ENCODE measurements around the gene NOL7. TPM values are rescaled to one million over a fixed set of nuclear protein-coding genes. Genes with fewer than 3 reads are reported as not detected.
A peak's percentile ranks its signal among the peaks of the same experiment; 100 is the strongest.

Gene NOL7
- total RNA-seq, 2 donors from 2014 or later, result 47.8 to 52.9 TPM

GRCh38 chr6:13667655-13668054 lies 52.5 kb downstream of the NOL7 start:
- H3K9me3 Mint-ChIP-seq, result peaks cover 21% of the 10 kb centered on the region
- no peak for TF ChIP-seq CTCF (conservative IDR thresholded peaks at IDR 0.05)
- no peak for DNase-seq
- no peak overlapping the region for H3K4me3 ChIP-seq (ENCODE audit: low read length)
- no peaks in the 10 kb centered on the region for H3K4me1 ChIP-seq (ENCODE audit: control insufficient read depth, insufficient read depth, low read length)
- no peaks in the 10 kb centered on the region for H3K27me3 ChIP-seq (ENCODE audit: control insufficient read depth, insufficient read depth, low read length, poor library complexity, severe bottlenecking)
- no peak overlapping the region for H3K4me3 Mint-ChIP-seq
- WGBS, 2 experiments (ENCODE audit: insufficient coverage in 1 of 2, insufficient read length in 1 of 2), result 90% methylated on average over 2 of the region's 2 CpGs; no CpG with 5 or more reads in 1 of the 2 experiments
- H3K27me3 Mint-ChIP-seq (ENCODE audit: insufficient read depth), result no peaks in the 10 kb centered on the region
- H3K27ac Mint-ChIP-seq, result no peak overlapping the region
- H3K9me3 ChIP-seq (ENCODE audit: control insufficient read depth, low read length), result peaks cover 23% of the 10 kb centered on the region
- no peak overlapping the region for H3K27ac ChIP-seq (ENCODE audit: low read depth, low read length)
- no peak overlapping the region for H3K9ac ChIP-seq (ENCODE audit: extremely low read depth, low read length, poor library complexity, severe bottlenecking)
- H3K36me3 Mint-ChIP-seq (ENCODE audit: low read depth), result peaks cover 14% of the 10 kb centered on the region
- peaks cover 32% of the 10 kb centered on the region for H3K4me1 Mint-ChIP-seq
- peaks cover 4% of the 10 kb centered on the region for H3K36me3 ChIP-seq (ENCODE audit: control insufficient read depth, insufficient read depth, low read length)

- no peak for DNase-seq
- peaks cover 35% of the 10 kb centered on the region for H3K4me1 Mint-ChIP-seq
- H3K36me3 Mint-ChIP-seq (ENCODE audit: low read depth), result peaks cover 14% of the 10 kb centered on the region
- 94 to 100% methylated on average over 1 to 2 of the region's 2 CpGs for WGBS, 2 experiments (ENCODE audit: insufficient coverage in 1 of 2, insufficient read length in 1 of 2)
- Histone ChIP-seq H3K9ac (ENCODE audit: extremely low read depth, low read length, poor library complexity, severe bottlenecking) (no peak overlapping the region), H3K9me3 (ENCODE audit: control insufficient read depth, low read length) (peaks cover 23% of the 10 kb centered on the region), H3K27me3 (ENCODE audit: control insufficient read depth, insufficient read depth, low read length, poor library complexity, severe bottlenecking) (no peaks in the 10 kb centered on the region), H3K36me3 (ENCODE audit: control insufficient read depth, insufficient read depth, low read length) (peaks cover 4% of the 10 kb centered on the region), H3K4me3 (ENCODE audit: low read length) (no peak overlapping the region), H3K27ac (ENCODE audit: low read depth, low read length) (no peak overlapping the region), H3K4me1 (ENCODE audit: control insufficient read depth, insufficient read depth, low read length) (no peaks in the 10 kb centered on the region)
- H3K4me3 Mint-ChIP-seq, result no peak overlapping the region
- H3K27me3 Mint-ChIP-seq (ENCODE audit: insufficient read depth), result no peaks in the 10 kb centered on the region
- no peak overlapping the region for H3K27ac Mint-ChIP-seq
- peaks cover 21% of the 10 kb centered on the region for H3K9me3 Mint-ChIP-seq
- no peak for TF ChIP-seq CTCF (conservative IDR thresholded peaks at IDR 0.05)
Observed at GRCh38 chr6:13668291-13668928, 53.3 kb downstream of the NOL7 start.

- Histone ChIP-seq H3K36me3 (ENCODE audit: control insufficient read depth, insufficient read depth, low read length) (peaks cover 4% of the 10 kb centered on the region), H3K9ac (ENCODE audit: extremely low read depth, low read length, poor library complexity, severe bottlenecking) (no peak overlapping the region), H3K9me3 (ENCODE audit: control insufficient read depth, low read length) (peaks cover 23% of the 10 kb centered on the region), H3K27ac (ENCODE audit: low read depth, low read length) (no peak overlapping the region), H3K4me1 (ENCODE audit: control insufficient read depth, insufficient read depth, low read length) (no peaks in the 10 kb centered on the region), H3K27me3 (ENCODE audit: control insufficient read depth, insufficient read depth, low read length, poor library complexity, severe bottlenecking) (no peaks in the 10 kb centered on the region), H3K4me3 (ENCODE audit: low read length) (no peak overlapping the region)
- Mint-ChIP-seq H3K27me3 (ENCODE audit: insufficient read depth) (no peaks in the 10 kb centered on the region), H3K36me3 (ENCODE audit: low read depth) (peaks cover 14% of the 10 kb centered on the region), H3K9me3 (peaks cover 21% of the 10 kb centered on the region), H3K4me1 (peaks cover 28% of the 10 kb centered on the region), H3K27ac (peak overlapping the region; percentile 58), H3K4me3 (no peak overlapping the region)
- TF ChIP-seq CTCF (conservative IDR thresholded peaks at IDR 0.05), result no peak
- 89 to 95% methylated on average over 5 of the region's 5 CpGs for WGBS, 2 experiments (ENCODE audit: insufficient coverage in 1 of 2, insufficient read length in 1 of 2)
- DNase-seq, result no peak
Observed at GRCh38 chr6:13669476-13669875, 54.3 kb downstream of the NOL7 start.

Other genes with a start within 250 kb of the NOL7 start
- 1 to 10 TPM in 1 of 2 donors, under 1 TPM in 1; 0.71 to 1.9 TPM for gene GFOD1, start 127.7 kb upstream of the NOL7 start, total RNA-seq
- 10 to 100 TPM; 12.1 to 19.0 TPM for gene SIRT5, start 40.7 kb upstream of the NOL7 start, total RNA-seq
- gene RANBP9, start 96.5 kb downstream of the NOL7 start, total RNA-seq, result 10 to 100 TPM; 43.7 to 45.4 TPM
- gene MCUR1, start 199.2 kb downstream of the NOL7 start, total RNA-seq, result 10 to 100 TPM; 33.8 to 38.6 TPM

Data from endodermal cell (in vitro differentiated cells).